T-helper 1 cell treated with Interleukin-12 subunit alpha and Interleukin-12 subunit beta and Interleukin-4 antibody, amounts not matched to agents 30 μg/mL and 1 μg/mL, for 36 hours (primary cell): ENCODE data around the gene BCL2L11.

Experiments
- H3K27ac Mint-ChIP-seq: one replicate; pipeline ENCODE4 v1.8.0; 2021; ENCODE audit warnings: mild to moderate bottlenecking, mixed read lengths
- H3K27me3 Mint-ChIP-seq: one replicate; pipeline ENCODE4 v1.8.0; 2021; ENCODE audit warnings: low read depth, mixed read lengths
- H3K36me3 Mint-ChIP-seq: one replicate; pipeline ENCODE4 v1.8.0; 2021; ENCODE audit warnings: low read depth, mixed read lengths
- H3K4me1 Mint-ChIP-seq: one replicate; pipeline ENCODE4 v1.8.0; 2021; ENCODE audit warnings: low read depth, mixed read lengths
- H3K4me3 Mint-ChIP-seq: one replicate; pipeline ENCODE4 v1.8.0; 2021; ENCODE audit warnings: mild to moderate bottlenecking, moderate library complexity, mixed read lengths
- H3K9me3 Mint-ChIP-seq: one replicate; pipeline ENCODE4 v1.8.0; 2021; ENCODE audit warnings: mixed read lengths

Gene BCL2L11

DNA sequence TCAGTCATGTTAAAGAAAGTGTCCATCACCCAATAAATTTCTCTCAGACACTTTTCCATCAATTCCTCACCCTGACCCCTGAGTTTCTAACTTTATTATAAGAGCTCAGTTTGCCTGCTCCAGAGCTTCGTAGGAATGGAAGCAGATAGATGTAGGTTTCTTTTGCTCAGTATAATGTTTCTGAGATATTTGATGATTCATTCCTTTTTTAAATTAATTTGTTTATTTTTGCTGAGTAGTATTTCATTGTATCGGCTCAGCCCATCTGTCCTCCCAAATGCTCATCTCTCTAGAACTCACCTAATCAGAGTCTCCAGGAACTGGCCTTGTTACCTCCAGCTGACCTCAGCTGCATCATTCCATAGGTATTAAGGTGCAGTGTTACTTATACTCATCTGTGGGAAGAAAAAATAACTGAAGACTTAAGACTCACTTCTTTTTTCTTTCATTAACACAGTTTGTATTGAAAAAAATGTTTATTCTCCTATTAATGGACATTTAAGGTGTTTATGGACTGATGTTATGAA lies 11.9 kb upstream of the BCL2L11 start:
- H3K27me3 Mint-ChIP-seq: peaks cover 77% of the 10 kb centered on the region
- H3K27ac Mint-ChIP-seq: no peak overlapping the region
- no peaks in the 10 kb centered on the region for H3K36me3 Mint-ChIP-seq
- peaks cover 3% of the 10 kb centered on the region for H3K4me1 Mint-ChIP-seq
- H3K4me3 Mint-ChIP-seq: no peak overlapping the region
- no peaks in the 10 kb centered on the region for H3K9me3 Mint-ChIP-seq

DNA sequence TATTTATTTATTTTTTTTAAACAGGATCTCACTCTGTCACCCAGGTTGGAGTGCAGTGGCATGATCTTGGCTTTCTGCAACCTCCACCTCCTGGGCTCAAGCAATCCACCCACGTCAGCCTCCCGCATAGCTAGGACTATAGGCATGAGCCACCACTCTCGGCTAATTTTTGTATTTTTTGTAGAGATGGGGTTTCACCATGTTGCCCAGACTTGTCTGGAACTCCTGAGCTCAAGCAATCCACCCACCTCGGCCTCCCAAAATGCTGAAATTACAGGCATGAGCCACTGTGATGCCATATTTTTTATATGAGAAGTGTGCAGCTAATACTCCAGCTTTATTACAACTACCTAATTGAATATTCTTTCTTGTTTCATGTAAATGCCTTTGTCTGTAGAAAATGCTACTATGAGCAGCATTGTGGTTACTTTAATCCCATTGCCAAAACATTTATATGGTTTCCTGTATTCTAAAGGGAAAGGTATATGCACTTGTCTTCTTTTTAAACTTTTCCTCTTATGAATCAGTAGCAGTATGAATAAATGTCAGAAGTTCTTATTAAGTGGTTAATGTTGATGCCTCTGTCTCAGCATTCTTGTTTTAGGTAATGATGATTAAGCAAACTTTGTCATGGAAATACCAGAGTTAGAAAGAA lies 9.5 kb upstream of the BCL2L11 start:
- Mint-ChIP-seq H3K27ac (no peak overlapping the region), H3K4me1 (peaks cover 8% of the 10 kb centered on the region), H3K27me3 (peaks cover 77% of the 10 kb centered on the region), H3K36me3 (no peaks in the 10 kb centered on the region), H3K4me3 (no peak overlapping the region), H3K9me3 (no peaks in the 10 kb centered on the region)

DNA sequence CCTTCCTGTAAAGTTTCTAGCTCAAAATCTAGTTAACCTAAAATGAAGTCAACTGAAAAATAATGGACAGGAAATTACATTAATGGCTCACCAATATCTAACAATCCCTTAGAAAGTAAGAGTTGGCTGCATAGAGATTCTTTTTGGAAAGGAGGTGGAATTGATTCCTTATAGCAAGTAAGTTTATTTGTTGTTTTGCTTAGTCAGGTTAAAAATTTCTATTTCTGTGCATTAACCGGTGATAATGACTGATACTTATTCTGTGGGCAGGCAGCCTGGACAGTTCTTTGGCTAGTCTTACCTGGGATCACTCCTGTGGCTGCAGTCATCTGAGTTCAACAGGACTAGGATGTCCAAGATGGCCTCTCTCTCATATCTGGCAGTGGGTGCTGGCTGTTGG lies 6.9 kb upstream of the BCL2L11 start:
- Mint-ChIP-seq H3K36me3 (peaks cover 2% of the 10 kb centered on the region), H3K27ac (no peak overlapping the region), H3K4me1 (peaks cover 30% of the 10 kb centered on the region), H3K27me3 (peaks cover 82% of the 10 kb centered on the region), H3K4me3 (no peak overlapping the region), H3K9me3 (no peaks in the 10 kb centered on the region)

DNA sequence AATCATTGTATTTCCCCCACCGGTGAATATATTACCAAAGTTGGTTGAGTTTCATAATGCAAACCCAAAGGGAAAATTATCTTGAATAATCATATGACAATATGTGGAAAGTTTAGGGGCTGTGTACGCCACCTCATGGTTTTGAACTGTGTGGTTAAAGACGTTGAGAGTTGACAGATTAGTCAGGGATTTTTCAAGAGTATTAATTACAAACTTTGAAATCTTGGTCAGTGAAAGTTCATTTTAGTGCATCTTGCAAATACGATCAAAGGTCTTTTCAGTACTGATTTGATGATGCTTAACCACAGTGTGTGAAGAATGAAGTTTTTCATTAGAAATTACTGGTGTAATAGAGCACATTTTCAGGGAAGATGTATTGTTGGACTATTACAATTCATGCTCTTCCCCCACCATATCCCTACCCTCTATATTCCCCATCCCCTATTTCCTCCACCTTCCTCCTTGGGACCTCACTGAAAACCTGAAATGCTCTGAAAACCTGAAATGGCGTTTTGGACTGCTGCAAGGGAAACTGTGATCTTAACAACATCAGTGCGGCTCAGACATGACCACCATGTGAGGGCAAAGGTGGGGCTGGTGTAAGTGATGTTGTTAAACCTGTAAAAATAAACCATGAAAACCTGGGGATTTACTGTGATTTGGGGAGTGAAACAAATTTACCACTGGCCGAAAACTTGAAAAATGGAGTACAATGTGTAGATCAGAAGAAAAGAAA lies 4.5 kb upstream of the BCL2L11 start:
- Mint-ChIP-seq H3K4me1 (peaks cover 41% of the 10 kb centered on the region), H3K36me3 (peaks cover 6% of the 10 kb centered on the region), H3K9me3 (no peaks in the 10 kb centered on the region), H3K27ac (peak overlapping the region; percentile 3), H3K27me3 (peaks cover 77% of the 10 kb centered on the region), H3K4me3 (peak overlapping the region; percentile 56)

DNA sequence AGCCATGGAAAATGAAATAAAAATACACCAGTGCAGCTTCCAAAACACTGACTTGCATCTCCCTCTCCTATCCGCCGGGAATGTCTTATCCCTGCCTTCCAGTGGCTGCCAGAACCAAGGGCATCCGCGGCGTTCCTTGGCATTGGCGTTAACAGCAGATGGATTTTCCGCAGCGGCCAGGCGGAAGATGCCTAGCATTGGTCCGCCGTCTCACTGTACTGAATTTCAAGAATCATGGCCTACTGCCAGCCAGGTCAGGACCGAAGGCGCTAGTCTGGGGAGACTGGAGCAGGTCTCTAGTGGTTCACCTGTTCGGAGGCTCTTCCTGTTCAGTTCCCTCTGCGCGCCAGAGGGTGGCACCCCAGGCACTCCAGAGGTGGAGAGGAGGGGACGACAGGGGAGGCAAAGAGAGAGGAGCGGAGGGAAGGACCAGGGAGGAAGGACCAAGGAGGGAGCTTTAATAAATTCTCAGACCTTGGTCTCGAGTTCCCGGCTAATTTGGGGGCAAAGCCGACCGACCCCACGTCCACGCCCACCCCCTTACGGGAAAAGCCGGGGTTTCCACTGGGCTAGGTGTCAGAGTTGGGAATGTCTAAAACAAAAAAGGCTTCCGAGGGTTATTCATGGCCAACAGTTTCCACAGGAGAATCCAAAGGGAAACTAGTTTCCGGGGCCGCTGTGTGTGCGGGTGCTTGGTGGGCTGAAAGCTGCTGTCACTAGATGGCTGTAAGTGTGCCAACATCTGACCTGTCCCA lies 3.7 kb upstream of the BCL2L11 start:
- Mint-ChIP-seq H3K36me3 (peaks cover 11% of the 10 kb centered on the region), H3K4me3 (peak overlapping the region; percentile 83), H3K27ac (peak overlapping the region; percentile 49), H3K9me3 (no peaks in the 10 kb centered on the region), H3K27me3 (peaks cover 75% of the 10 kb centered on the region), H3K4me1 (peaks cover 38% of the 10 kb centered on the region)

DNA sequence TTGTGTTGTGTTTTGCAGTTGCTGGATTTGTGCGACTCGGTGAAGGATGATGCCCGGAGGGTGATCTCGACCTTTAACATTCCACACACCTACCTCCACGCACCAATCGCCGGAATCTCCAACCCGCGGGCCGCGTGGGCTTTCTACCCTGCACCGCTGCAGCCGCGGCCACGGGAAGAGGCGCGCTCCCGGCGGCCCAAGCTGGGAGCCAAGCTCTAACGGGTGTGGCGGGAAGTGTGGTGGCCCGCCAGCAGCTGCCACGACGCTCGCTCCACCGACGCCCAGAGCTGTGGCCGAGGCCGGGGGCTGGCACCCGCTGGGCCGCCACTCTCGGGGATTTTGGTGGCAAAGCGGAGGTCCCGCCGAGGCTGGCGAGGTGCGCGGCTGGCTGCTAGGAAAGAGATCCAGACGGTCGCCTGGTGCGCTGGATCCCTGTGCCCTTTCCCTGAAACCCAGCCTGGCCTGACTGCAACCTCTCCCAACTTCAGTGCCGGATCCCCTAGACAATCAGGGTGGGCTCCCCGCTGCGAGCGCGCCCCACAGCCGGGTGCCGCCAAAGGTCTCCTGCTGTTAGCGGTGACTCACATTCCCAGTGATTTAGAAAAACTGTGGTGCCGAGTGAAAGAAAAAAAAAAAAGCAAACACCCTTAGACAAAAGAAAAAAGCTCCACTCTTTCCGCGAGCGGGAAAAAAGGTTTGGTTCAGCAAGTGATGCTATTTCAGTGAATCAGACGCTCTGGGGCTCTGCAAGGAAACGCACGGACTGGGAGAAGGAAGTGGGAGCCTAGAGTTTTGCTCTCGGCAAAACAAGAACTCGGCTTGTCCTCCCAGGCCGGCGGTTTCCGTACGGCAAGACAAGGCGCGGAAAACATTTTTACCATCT lies 2.9 kb upstream of the BCL2L11 start:
- Mint-ChIP-seq H3K27me3 (peaks cover 69% of the 10 kb centered on the region), H3K4me1 (peaks cover 38% of the 10 kb centered on the region)

DNA sequence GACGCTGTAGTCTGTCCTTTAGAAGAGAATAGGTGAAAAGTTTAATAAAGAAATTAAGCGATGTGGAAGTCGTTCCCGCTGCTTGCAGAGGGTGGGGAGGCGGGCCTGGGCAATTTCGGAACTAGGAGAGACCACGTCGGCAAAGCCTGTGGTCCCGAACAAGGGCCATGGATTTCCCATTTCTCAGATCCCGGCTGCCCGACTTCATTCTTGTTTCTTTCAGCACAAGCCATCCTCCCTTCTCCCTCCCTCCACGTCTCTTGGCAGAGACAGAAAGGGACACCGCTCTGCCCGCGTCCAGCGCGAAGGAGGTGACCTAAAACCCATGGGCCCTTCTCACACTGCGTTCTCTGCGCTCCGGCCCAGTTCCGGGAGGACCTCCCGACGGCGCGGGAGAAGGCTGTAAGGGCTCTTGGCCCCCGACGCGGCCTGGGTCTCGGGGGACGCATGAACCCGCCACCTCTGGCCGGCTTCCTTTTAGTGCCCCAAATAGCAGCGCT lies 2.2 kb upstream of the BCL2L11 start:
- Mint-ChIP-seq H3K4me3 (peak overlapping the region; percentile 87), H3K9me3 (no peaks in the 10 kb centered on the region), H3K36me3 (peaks cover 16% of the 10 kb centered on the region), H3K27me3 (peaks cover 62% of the 10 kb centered on the region), H3K27ac (peak overlapping the region; percentile 76), H3K4me1 (peaks cover 38% of the 10 kb centered on the region)

More for the DNA sequence above, 2.9 kb upstream of the BCL2L11 start:
- Mint-ChIP-seq H3K27ac (peak overlapping the region; percentile 76), H3K4me3 (peak overlapping the region; percentile 87), H3K36me3 (peaks cover 12% of the 10 kb centered on the region), H3K9me3 (no peaks in the 10 kb centered on the region)

DNA sequence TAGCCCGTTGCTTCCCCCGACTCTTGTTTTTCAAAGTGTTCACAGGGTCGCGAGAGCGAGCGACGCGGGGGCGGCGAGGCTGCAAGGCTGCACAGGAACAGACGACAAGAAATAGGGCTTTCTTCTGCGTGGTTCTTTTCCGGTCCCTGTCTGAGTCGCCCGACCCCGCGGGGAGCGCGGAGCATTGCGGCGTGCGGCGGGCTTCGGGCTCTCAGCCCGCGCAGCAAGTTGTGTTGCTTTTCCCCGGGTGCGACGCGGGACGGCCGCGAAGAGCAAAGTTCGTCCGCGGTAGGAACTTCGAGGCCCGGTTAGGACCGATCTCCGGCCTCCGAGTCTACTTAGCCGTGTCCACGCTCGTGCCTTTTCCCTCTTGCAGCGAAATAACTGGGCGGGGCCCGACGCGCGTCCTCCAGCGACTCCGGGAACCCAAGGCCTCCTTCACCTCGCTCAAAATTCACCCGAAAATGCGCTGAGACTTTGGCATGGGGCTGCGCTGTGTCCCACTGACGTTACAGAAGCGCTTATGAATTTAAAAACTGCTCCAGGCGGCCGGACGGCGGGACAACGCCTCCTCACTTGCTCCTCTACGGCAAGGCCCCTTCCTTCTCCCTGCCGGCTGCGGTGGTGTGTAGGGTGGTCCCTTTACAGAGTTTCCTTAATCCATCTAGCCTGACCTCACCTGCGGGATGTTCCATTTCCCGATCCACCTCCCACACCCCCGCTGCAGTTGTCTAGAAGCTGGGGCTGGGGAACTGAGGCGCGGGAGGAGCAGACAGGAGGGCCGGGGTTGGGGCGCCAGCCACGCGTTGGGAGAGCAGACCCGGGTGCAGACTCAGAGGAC lies 1.5 kb upstream of the BCL2L11 start:
- peak overlapping the region; percentile 87 for H3K4me3 Mint-ChIP-seq
- H3K27ac Mint-ChIP-seq: peak overlapping the region; percentile 72
- peaks cover 42% of the 10 kb centered on the region for H3K4me1 Mint-ChIP-seq
- no peaks in the 10 kb centered on the region for H3K9me3 Mint-ChIP-seq
- H3K36me3 Mint-ChIP-seq: peaks cover 20% of the 10 kb centered on the region
- peaks cover 58% of the 10 kb centered on the region for H3K27me3 Mint-ChIP-seq

DNA sequence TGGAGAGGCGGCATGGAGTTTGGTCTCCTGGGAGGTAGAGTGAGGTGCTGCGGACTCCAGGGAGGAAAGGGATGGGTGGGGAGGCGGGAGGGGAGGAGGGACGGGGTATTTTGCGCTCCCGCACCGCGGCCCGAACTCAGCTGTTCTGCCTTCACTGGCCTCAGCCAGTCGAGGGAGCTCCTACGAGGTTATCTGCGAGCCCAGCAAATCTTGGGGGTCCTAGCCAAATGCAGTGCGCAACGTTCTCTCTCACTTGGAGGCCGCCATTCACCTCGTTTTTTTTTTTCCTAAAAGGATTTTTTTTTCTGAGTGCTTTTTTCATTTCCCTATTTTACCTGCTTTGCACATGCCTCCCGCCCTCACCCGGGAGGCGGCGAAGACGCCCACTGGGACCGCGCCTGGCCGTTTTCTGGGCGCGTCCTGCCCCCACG lies 877 bp upstream of the BCL2L11 start:
- Mint-ChIP-seq H3K9me3 (no peaks in the 10 kb centered on the region), H3K27me3 (peaks cover 53% of the 10 kb centered on the region), H3K27ac (peak overlapping the region; percentile 72), H3K4me1 (peaks cover 46% of the 10 kb centered on the region), H3K4me3 (peak overlapping the region; percentile 87), H3K36me3 (peaks cover 26% of the 10 kb centered on the region)

DNA sequence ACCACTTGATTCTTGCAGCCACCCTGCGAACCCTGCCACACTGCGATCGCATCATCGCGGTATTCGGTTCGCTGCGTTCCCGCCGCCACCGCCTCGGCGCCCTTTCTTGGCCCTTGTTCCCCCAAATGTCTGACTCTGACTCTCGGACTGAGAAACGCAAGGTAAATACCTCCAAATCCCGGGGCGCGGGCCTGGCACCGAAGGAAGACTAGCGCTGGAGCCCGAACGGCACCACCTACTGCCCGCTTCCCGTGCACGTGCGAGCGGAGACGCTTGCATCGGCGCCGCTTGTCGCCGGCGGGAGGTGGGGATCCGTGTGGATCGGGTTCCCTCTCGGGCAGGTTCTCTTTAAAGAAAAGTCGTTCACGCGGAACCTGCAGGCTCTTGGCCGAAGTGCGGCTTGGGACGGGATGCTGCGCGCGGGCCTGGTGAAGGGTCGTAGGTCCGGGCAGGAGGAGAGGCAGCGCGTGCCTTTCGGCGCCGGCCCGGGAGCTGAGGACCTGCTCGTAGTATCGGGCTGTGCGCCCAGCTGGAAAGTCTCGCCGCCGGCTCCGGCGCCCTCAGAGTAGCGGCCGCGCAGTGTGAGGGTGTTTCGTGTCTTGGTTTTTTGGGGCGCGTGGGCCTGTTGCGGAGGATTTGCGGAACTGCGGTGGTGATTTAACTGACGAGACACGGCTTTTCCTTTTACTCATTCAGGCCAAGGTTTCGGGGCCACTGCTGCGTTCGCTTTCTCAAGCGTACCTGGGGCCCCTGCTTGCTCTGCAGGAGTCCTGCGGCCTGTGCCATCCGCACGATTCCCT lies 514 bp downstream of the BCL2L11 start:
- H3K36me3 Mint-ChIP-seq: peaks cover 39% of the 10 kb centered on the region
- H3K9me3 Mint-ChIP-seq: no peaks in the 10 kb centered on the region
- H3K27me3 Mint-ChIP-seq: peaks cover 42% of the 10 kb centered on the region
- H3K4me1 Mint-ChIP-seq: peaks cover 51% of the 10 kb centered on the region
- peak overlapping the region; percentile 96 for H3K4me3 Mint-ChIP-seq
- H3K27ac Mint-ChIP-seq: peak overlapping the region; percentile 86

DNA sequence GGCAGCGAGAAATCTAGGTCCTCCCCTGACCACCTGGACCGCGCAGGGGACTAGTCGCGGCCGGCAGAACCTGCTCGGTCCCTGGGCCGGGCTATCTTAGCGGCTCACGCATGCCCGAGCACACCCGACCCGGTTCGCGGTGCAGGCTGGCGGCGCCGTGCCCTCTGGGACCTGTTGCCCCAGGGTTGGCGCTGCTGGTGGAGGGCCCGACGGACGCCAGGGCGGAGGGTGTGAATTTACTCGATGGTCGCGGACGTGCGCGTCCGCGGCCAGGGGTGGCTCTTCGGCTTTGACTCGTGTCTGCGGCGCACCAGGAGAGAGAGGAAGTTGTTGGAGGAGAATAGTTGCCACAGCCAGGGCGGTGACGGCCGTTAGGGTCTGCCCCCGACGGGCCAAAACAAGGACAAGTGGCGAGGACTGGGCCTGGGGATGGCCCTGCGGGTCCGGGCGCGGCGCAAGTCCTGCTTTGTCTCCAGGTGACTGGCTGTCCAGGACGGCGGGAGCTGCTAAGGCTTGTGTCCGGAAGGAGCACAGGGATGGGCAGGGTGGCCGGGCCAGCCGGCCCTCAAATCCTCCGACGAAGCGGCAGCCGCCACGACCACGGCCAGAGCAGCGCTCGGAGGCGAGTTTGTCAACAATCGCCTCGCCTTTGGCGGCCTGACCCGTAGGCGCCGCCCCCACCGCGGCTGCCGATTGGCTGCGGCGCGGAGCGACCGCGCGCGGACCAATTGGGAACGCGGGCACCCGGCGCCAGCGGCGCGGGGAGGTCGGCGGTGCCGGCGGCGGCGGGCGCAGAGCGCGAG lies 1.3 kb downstream of the BCL2L11 start:
- H3K4me1 Mint-ChIP-seq: peaks cover 51% of the 10 kb centered on the region
- peak overlapping the region; percentile 86 for H3K27ac Mint-ChIP-seq
- H3K36me3 Mint-ChIP-seq: peaks cover 47% of the 10 kb centered on the region
- peaks cover 38% of the 10 kb centered on the region for H3K27me3 Mint-ChIP-seq
- H3K9me3 Mint-ChIP-seq: no peaks in the 10 kb centered on the region
- peak overlapping the region; percentile 96 for H3K4me3 Mint-ChIP-seq
